ENCODE measurements around the gene PHOSPHO1.

- no peak for TF ChIP-seq EP300 (IDR thresholded peaks at IDR 0.05)
- TF ChIP-seq, protein P1, sequence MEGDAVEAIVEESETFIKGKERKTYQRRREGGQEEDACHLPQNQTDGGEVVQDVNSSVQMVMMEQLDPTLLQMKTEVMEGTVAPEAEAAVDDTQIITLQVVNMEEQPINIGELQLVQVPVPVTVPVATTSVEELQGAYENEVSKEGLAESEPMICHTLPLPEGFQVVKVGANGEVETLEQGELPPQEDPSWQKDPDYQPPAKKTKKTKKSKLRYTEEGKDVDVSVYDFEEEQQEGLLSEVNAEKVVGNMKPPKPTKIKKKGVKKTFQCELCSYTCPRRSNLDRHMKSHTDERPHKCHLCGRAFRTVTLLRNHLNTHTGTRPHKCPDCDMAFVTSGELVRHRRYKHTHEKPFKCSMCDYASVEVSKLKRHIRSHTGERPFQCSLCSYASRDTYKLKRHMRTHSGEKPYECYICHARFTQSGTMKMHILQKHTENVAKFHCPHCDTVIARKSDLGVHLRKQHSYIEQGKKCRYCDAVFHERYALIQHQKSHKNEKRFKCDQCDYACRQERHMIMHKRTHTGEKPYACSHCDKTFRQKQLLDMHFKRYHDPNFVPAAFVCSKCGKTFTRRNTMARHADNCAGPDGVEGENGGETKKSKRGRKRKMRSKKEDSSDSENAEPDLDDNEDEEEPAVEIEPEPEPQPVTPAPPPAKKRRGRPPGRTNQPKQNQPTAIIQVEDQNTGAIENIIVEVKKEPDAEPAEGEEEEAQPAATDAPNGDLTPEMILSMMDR (IDR thresholded peaks at IDR 0.05) = no peak
- TF ChIP-seq POLR2A (IDR thresholded peaks at IDR 0.05) = no peak
Measured at GRCh38 chr17:49229805-49230600, 584 bp downstream of the PHOSPHO1 start.
